DMS53 treated with DMSO at 0.1 percent for 48 hours (cell line): ENCODE data around the gene ABTB2.

Experiments
- DNase-seq: peaks from one replicate; lab custom pipeline; 2025; ENCODE audit not compliant: unreplicated experiment; lab: John Stamatoyannopoulos, UW

The ABTB2 gene

GRCh38 chr11:34155057-34155756 lies 202.6 kb downstream of the ABTB2 start:
- no peak for DNase-seq

- no peak for DNase-seq
These were observed 203.5 kb downstream of the ABTB2 start for GRCh38 chr11:34154059-34154875.

GRCh38 chr11:34151916-34152845 lies 205.6 kb downstream of the ABTB2 start:
- no peak for DNase-seq

- DNase-seq, result no peak
These were observed 206.6 kb downstream of the ABTB2 start for GRCh38 chr11:34151166-34151565.

- no peak for DNase-seq
These were observed 207.2 kb downstream of the ABTB2 start for GRCh38 chr11:34150494-34151151.

- DNase-seq, result no peak
These were observed 208.0 kb downstream of the ABTB2 start for GRCh38 chr11:34149786-34150185.

DNA sequence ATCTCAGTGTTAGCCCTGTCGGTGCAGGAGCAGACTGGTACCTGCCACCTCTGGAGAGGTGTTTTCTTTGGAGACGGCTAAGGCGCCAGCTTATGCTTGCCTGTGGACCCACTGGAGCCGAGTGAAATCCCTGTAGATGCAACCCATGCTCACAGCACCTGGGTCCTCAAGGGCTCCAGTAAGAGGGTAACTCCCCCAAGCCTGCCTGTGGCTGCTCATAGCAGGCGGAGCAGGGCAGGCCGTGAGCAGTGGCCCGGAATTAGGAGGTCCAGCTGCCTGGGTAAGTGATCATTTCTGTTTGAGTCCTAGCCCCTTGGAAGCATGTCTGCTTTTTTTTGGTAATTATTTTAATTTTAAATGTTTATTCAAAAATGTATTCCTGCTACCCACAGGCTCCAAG lies 208.5 kb downstream of the ABTB2 start:
- no peak for DNase-seq

- DNase-seq, result no peak
These were observed 209.2 kb downstream of the ABTB2 start for GRCh38 chr11:34148504-34149165.

DNA sequence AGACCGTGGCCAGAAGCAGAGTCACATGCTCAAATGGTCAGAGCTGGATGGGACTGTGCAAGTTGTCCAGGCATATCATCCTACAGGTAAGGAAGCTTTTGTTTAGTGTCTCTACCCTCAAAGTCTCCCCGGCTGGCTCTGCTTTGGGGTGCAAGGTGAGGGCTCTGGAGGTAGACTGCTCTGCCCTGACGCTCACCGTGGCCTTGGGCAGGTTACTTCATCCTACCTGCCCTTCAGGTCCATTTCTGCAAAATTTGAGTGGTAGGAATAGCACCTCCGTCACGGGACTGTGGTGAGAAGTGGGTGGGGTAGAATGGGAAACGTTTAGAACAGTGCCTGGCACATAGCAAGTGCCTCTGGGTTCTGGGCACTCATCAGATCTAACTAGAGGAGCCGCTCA lies 210.2 kb downstream of the ABTB2 start:
- DNase-seq, result no peak

- DNase-seq, result no peak
These were observed 210.9 kb downstream of the ABTB2 start for GRCh38 chr11:34146866-34147265.

DNA sequence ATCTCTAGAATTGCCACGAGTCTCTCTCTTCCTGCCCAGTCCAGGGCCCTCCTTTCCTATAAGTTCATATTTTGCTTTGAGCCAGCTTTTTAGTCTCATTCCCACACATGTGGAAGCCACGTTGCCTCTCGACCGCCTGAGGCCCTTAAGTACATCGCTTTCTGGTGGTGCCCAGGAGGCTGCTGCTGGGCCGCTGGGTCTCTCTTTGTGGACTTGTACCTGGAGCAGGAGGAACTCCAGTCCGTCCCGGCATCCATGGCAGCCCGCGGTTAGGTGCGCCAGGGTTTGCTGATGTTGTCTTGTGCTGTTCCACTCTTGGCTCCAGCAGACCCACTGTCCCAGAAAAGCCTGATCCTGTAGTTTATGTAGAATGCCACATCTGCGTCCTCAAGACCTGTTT lies 211.4 kb downstream of the ABTB2 start:
- DNase-seq, result no peak

GRCh38 chr11:34145847-34146381 lies 211.9 kb downstream of the ABTB2 start:
- DNase-seq, result no peak

DNA sequence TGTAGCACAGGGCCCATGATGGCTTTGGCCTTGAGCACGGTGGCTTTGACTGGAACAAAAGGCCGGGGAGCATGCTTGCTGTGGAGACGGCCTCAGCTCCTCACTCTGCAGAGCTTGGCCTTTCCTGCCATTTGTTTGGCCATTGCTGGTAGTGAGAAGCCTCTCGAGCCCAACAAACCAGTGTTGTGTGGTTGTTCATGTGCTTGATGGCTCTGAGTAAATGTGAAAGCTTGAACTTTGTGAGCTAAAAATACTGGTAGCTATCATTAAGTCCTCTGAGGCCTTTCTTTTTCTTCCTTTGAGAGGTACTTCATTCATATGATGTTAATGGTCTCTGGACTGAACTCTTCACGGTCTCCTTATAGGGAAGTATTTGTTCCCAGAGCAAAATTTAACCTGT lies 212.7 kb downstream of the ABTB2 start:
- DNase-seq, result no peak

- no peak for DNase-seq
These were observed 214.8 kb downstream of the ABTB2 start for GRCh38 chr11:34143048-34143447.

GRCh38 chr11:34140149-34140548 lies 217.7 kb downstream of the ABTB2 start:
- DNase-seq, result no peak

DNA sequence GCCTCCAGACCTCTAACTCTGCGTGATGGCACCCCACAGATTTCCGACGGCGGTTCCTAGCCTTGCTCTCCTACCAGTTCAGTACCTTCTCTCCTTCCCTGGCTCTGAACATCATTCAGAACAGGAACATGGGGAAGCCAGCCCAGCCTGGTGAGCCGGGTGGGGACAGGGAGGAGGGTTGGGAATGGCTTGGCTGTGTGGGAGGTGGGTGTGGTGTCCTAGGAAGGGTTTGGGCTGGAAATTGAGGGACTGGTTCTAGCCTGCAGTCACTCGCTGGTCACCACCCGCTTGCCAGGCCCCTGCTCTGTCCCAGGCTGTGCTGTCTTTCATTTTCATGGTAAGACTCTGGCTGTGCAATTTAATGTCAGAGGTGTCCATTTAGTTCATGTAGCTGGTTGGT lies 218.5 kb downstream of the ABTB2 start:
- no peak for DNase-seq

GRCh38 chr11:34136420-34136819 lies 221.4 kb downstream of the ABTB2 start:
- DNase-seq, result no peak

GRCh38 chr11:34135439-34135838 lies 222.4 kb downstream of the ABTB2 start:
- DNase-seq, result no peak

GRCh38 chr11:34134765-34135164 lies 223.0 kb downstream of the ABTB2 start:
- DNase-seq, result no peak
